Activated CD4-positive, alpha-beta T cell treated with anti-CD3 and anti-CD28 coated beads, Interleukin-2, amount 10 ng/mL, durations not matched to agents 24 days and 14 days (primary cell): ENCODE data around the gene SCGB2B2. TPM values are rescaled to one million over a fixed set of nuclear protein-coding genes. Genes with fewer than 3 reads are reported as not detected.
"Not testable (repeated sequence)": the region's sequence is repeated elsewhere in the genome, so short reads cannot be mapped to it uniquely, and the experiment has no call there.

Source experiments
- DNase-seq: peaks from one replicate; pipeline ENCODE4 v3.0.0; 2022
- H3K27ac Mint-ChIP-seq: one replicate; pipeline ENCODE4 v1.8.0; 2022; ENCODE audit warnings: mild to moderate bottlenecking, mixed read lengths
- H3K27me3 Mint-ChIP-seq: one replicate; pipeline ENCODE4 v1.8.0; 2022; ENCODE audit warnings: mixed read lengths
- H3K36me3 Mint-ChIP-seq: one replicate; pipeline ENCODE4 v1.8.0; 2022; ENCODE audit warnings: low read depth, mild to moderate bottlenecking, mixed read lengths
- H3K4me1 Mint-ChIP-seq: one replicate; pipeline ENCODE4 v1.8.0; 2021; ENCODE audit warnings: mixed read lengths
- H3K4me3 Mint-ChIP-seq: one replicate; pipeline ENCODE4 v1.8.0; 2022; ENCODE audit warnings: mild to moderate bottlenecking, moderate library complexity, mixed read lengths
- H3K9me3 Mint-ChIP-seq: one replicate; pipeline ENCODE4 v1.8.0; 2021; ENCODE audit warnings: mixed read lengths
- intact Hi-C: fragments of 100-400 bp; cut with micrococcal nuclease; formaldehyde crosslinking; loops from one replicate; pipeline ENCODE4 v1.15.1; 2023
- total RNA-seq: library from RNA; stranded (reverse); gene quantifications from 2 replicates; pipeline ENCODE4 v1.2.3, GENCODE V29; 2022

The SCGB2B2 gene
- total RNA-seq, 1 donor from 2014 or later, result 0.40 TPM

GRCh38 chr19:34681478-34681877, 4.5 kb upstream of the SCGB2B2 start:
- no peak overlapping the region for H3K4me3 Mint-ChIP-seq
- no peak for DNase-seq
- H3K27me3 Mint-ChIP-seq, result peaks cover 2% of the 10 kb centered on the region
- peaks cover 45% of the 10 kb centered on the region for H3K9me3 Mint-ChIP-seq
- peaks cover 81% of the 10 kb centered on the region for H3K36me3 Mint-ChIP-seq
- H3K27ac Mint-ChIP-seq, result no peak overlapping the region
- peaks cover 23% of the 10 kb centered on the region for H3K4me1 Mint-ChIP-seq
- intact Hi-C loops, result no loop called here

GRCh38 chr19:34678421-34678820, 1.5 kb upstream of the SCGB2B2 start:
- Mint-ChIP-seq H3K9me3 (peaks cover 48% of the 10 kb centered on the region), H3K27me3 (peaks cover 2% of the 10 kb centered on the region)

GRCh38 chr19:34678085-34678412, 1.1 kb upstream of the SCGB2B2 start:
- peaks cover 2% of the 10 kb centered on the region for H3K27me3 Mint-ChIP-seq
- H3K9me3 Mint-ChIP-seq, result peaks cover 49% of the 10 kb centered on the region
- intact Hi-C loops, result loop anchor here (5.0 kb wide), 1 partner anchor 506 kb away; the partner anchor contains the start of gene LSM14A
- DNase-seq, result no peak
- peaks cover 28% of the 10 kb centered on the region for H3K4me1 Mint-ChIP-seq
- peak overlapping the region; percentile 96 for H3K4me3 Mint-ChIP-seq
- peaks cover 61% of the 10 kb centered on the region for H3K36me3 Mint-ChIP-seq
- H3K27ac Mint-ChIP-seq, result peak overlapping the region; percentile 100

More at GRCh38 chr19:34678421-34678820, 1.5 kb upstream of the SCGB2B2 start:
- intact Hi-C loops, result loop anchor here (5.0 kb wide), 1 partner anchor 506 kb away; the partner anchor contains the start of gene LSM14A
- peaks cover 64% of the 10 kb centered on the region for H3K36me3 Mint-ChIP-seq
- DNase-seq, result no peak
- H3K4me1 Mint-ChIP-seq, result peaks cover 28% of the 10 kb centered on the region
- H3K27ac Mint-ChIP-seq, result peak overlapping the region; percentile 100
- H3K4me3 Mint-ChIP-seq, result peak overlapping the region; percentile 96

GRCh38 chr19:34677386-34678084, 576 bp upstream of the SCGB2B2 start, which contains the start of gene ZNF302:
Gene ZNF302 (plus strand): TSS chr19:34677678. CDS start chr19:34678805, 1,127 bp downstream.
- peak; percentile 98 for DNase-seq
- H3K27me3 Mint-ChIP-seq, result peaks cover 2% of the 10 kb centered on the region
- peak within 1 kb of the TSS; percentile 96 for H3K4me3 Mint-ChIP-seq
- H3K27ac Mint-ChIP-seq, result peak within 1 kb of the TSS; percentile 100
- peaks cover 28% of the 10 kb centered on the region for H3K4me1 Mint-ChIP-seq
- peaks cover 56% of the 10 kb centered on the region for H3K36me3 Mint-ChIP-seq
- intact Hi-C loops, result loop anchor here (1.0 to 5.0 kb wide), 3 partner anchors 56 to 505 kb away; partner anchors contain the start of genes LSM14A and ZNF599
- peaks cover 46% of the 10 kb centered on the region for H3K9me3 Mint-ChIP-seq

- peaks cover 42% of the 10 kb centered on the region for H3K36me3 Mint-ChIP-seq
- no peak overlapping the region for H3K4me3 Mint-ChIP-seq
- H3K27me3 Mint-ChIP-seq, result peaks cover 3% of the 10 kb centered on the region
Measured at GRCh38 chr19:34675919-34676318, 1.0 kb downstream of the SCGB2B2 start.

GRCh38 chr19:34675250-34675649, 1.7 kb downstream of the SCGB2B2 start:
- Mint-ChIP-seq H3K36me3 (peaks cover 36% of the 10 kb centered on the region), H3K9me3 (peaks cover 32% of the 10 kb centered on the region), H3K4me3 (no peak overlapping the region), H3K27me3 (peaks cover 5% of the 10 kb centered on the region), H3K4me1 (peaks cover 28% of the 10 kb centered on the region), H3K27ac (no peak overlapping the region)
- no peak for DNase-seq
- intact Hi-C loops, result loop anchor here (5.0 kb wide), 1 partner anchor 503 kb away; the partner anchor contains the start of gene LSM14A

More at GRCh38 chr19:34675919-34676318, 1.0 kb downstream of the SCGB2B2 start:
- intact Hi-C loops, result loop anchor here (5.0 kb wide), 1 partner anchor 504 kb away; the partner anchor contains the start of gene LSM14A
- Mint-ChIP-seq H3K27ac (no peak overlapping the region), H3K9me3 (peaks cover 38% of the 10 kb centered on the region), H3K4me1 (peaks cover 28% of the 10 kb centered on the region)
- DNase-seq, result no peak

GRCh38 chr19:34673590-34673989, 3.4 kb downstream of the SCGB2B2 start:
- H3K36me3 Mint-ChIP-seq, result peaks cover 19% of the 10 kb centered on the region
- intact Hi-C loops, result no loop called here
- peaks cover 20% of the 10 kb centered on the region for H3K9me3 Mint-ChIP-seq
- H3K4me3 Mint-ChIP-seq, result no peak overlapping the region
- DNase-seq, result no peak
- peaks cover 16% of the 10 kb centered on the region for H3K4me1 Mint-ChIP-seq
- no peak overlapping the region for H3K27ac Mint-ChIP-seq
- peaks cover 5% of the 10 kb centered on the region for H3K27me3 Mint-ChIP-seq

GRCh38 chr19:34671972-34672371, 5.0 kb downstream of the SCGB2B2 start:
- intact Hi-C loops, result no loop called here
- Mint-ChIP-seq H3K27me3 (peaks cover 3% of the 10 kb centered on the region), H3K4me3 (no peak overlapping the region), H3K4me1 (peaks cover 13% of the 10 kb centered on the region), H3K27ac (no peak overlapping the region), H3K36me3 (peaks cover 10% of the 10 kb centered on the region), H3K9me3 (peaks cover 20% of the 10 kb centered on the region)
- no peak for DNase-seq

- intact Hi-C loops, result no loop called here
- peaks cover 10% of the 10 kb centered on the region for H3K9me3 Mint-ChIP-seq
- H3K27me3 Mint-ChIP-seq, result peaks cover 3% of the 10 kb centered on the region
- H3K27ac Mint-ChIP-seq, result no peak overlapping the region
- no peak overlapping the region for H3K4me3 Mint-ChIP-seq
- peaks cover 7% of the 10 kb centered on the region for H3K4me1 Mint-ChIP-seq
- H3K36me3 Mint-ChIP-seq, result peaks cover 2% of the 10 kb centered on the region
- no peak for DNase-seq
Measured at GRCh38 chr19:34669305-34669704, 7.7 kb downstream of the SCGB2B2 start.

- H3K4me1 Mint-ChIP-seq, intact Hi-C loops: not testable (repeated sequence)
Measured at GRCh38 chr19:34668690-34669089, 8.3 kb downstream of the SCGB2B2 start.

GRCh38 chr19:34668077-34668689, 8.8 kb downstream of the SCGB2B2 start:
- H3K4me3 Mint-ChIP-seq, H3K27me3 Mint-ChIP-seq, H3K27ac Mint-ChIP-seq, H3K9me3 Mint-ChIP-seq, intact Hi-C loops, H3K36me3 Mint-ChIP-seq: not testable (repeated sequence)
- H3K4me1 Mint-ChIP-seq, result peaks cover 12% of the 10 kb centered on the region
- peak; percentile 49 for DNase-seq

More at GRCh38 chr19:34668690-34669089, 8.3 kb downstream of the SCGB2B2 start:
- H3K27ac Mint-ChIP-seq, H3K27me3 Mint-ChIP-seq, H3K4me3 Mint-ChIP-seq, H3K9me3 Mint-ChIP-seq, DNase-seq, H3K36me3 Mint-ChIP-seq: not testable (repeated sequence)

- DNase-seq, result peak; percentile 66
- intact Hi-C loops, result no loop called here
- peak overlapping the region; percentile 70 for H3K4me3 Mint-ChIP-seq
- H3K27ac Mint-ChIP-seq, result peak overlapping the region; percentile 78
- peaks cover 3% of the 10 kb centered on the region for H3K27me3 Mint-ChIP-seq
- H3K9me3 Mint-ChIP-seq, result peaks cover 4% of the 10 kb centered on the region
- peaks cover 18% of the 10 kb centered on the region for H3K4me1 Mint-ChIP-seq
- H3K36me3 Mint-ChIP-seq, result no peaks in the 10 kb centered on the region
Measured at GRCh38 chr19:34667349-34668076, 9.4 kb downstream of the SCGB2B2 start.

- peaks cover 18% of the 10 kb centered on the region for H3K4me1 Mint-ChIP-seq
Measured at GRCh38 chr19:34666958-34667265, 10.0 kb downstream of the SCGB2B2 start.

More at GRCh38 chr19:34666958-34667265, 10.0 kb downstream of the SCGB2B2 start:
- intact Hi-C loops, result no loop called here
- H3K4me3 Mint-ChIP-seq, result peak overlapping the region; percentile 70
- no peaks in the 10 kb centered on the region for H3K36me3 Mint-ChIP-seq
- H3K27me3 Mint-ChIP-seq, result peaks cover 1% of the 10 kb centered on the region
- peaks cover 4% of the 10 kb centered on the region for H3K9me3 Mint-ChIP-seq
- peak overlapping the region; percentile 79 for H3K27ac Mint-ChIP-seq
- DNase-seq, result peak; percentile 47
